ENCODE data around the gene C10orf90. TPM values are rescaled to one million over a fixed set of nuclear protein-coding genes. Genes with fewer than 3 reads are reported as not detected.

Gene C10orf90
- total and polyA plus RNA-seq, 3 donors from 2014 or later: 4.3 to 17.6 (median 10.3) TPM

- Histone ChIP-seq H3K9me3 (no peaks in the 10 kb centered on the region), H3K27me3 (no peaks in the 10 kb centered on the region), H3K4me1 (no peaks in the 10 kb centered on the region), H3K27ac (no peak overlapping the region), H3K4me3 (no peak overlapping the region), H3K36me3 (ENCODE audit: low read depth, missing control alignments) (no peaks in the 10 kb centered on the region)
- intact Hi-C loops (cut with DNase I; ENCODE audit: low total_unique reads): loop anchor here (10.0 kb wide), 1 partner anchor 515 kb away; no protein-coding TSS in a partner anchor
- WGBS, 2 donors: 95 to 98% methylated on average over 6 of the region's 6 CpGs
- DNase-seq: no peak
- TF ChIP-seq POLR2A (IDR thresholded peaks at IDR 0.05) (no peak), CTCF (IDR thresholded peaks at IDR 0.05) (no peak)
Measured at GRCh38 chr10:126499744-126500143, 170.7 kb downstream of the C10orf90 start.

DNA sequence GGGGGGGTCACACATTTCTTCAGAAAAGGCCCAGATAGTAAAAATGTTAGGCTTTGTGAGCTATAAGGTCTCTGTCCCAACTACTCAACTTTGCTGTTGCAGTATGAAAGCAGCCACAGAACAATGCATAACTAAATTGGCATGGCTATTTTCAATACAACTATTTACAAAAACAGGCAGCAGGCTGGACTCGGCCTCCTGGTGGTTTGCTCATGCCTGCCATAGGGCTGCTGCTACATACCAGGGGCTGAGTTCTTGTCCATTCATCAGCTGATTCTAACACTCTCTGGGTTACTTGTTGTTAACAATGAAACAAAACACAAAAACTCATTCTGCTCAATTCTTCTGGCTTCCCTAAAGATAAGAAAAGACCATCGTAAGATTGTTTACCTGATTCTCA is 172.8 kb downstream of the C10orf90 start:
- 83 to 86% methylated on average over 2 of the region's 2 CpGs for WGBS, 2 donors
- Histone ChIP-seq H3K9me3 (no peaks in the 10 kb centered on the region), H3K27me3 (no peaks in the 10 kb centered on the region), H3K36me3 (ENCODE audit: low read depth, missing control alignments) (no peaks in the 10 kb centered on the region), H3K4me3 (no peak overlapping the region), H3K27ac (no peak overlapping the region), H3K4me1 (no peaks in the 10 kb centered on the region)
- intact Hi-C loops (cut with DNase I; ENCODE audit: low total_unique reads): no loop called here
- no peak for TF ChIP-seq CTCF (IDR thresholded peaks at IDR 0.05)
- no peak for TF ChIP-seq POLR2A (IDR thresholded peaks at IDR 0.05)
- DNase-seq: no peak

GRCh38 chr10:126496771-126497545 is 173.5 kb downstream of the C10orf90 start:
- TF ChIP-seq POLR2A (IDR thresholded peaks at IDR 0.05): no peak
- no peak for TF ChIP-seq CTCF (IDR thresholded peaks at IDR 0.05)
- H3K36me3 ChIP-seq (ENCODE audit: low read depth, missing control alignments): no peaks in the 10 kb centered on the region
- no peak for DNase-seq
- H3K4me1 ChIP-seq: no peaks in the 10 kb centered on the region
- H3K9me3 ChIP-seq: no peaks in the 10 kb centered on the region
- no peak overlapping the region for H3K4me3 ChIP-seq
- intact Hi-C loops (cut with DNase I; ENCODE audit: low total_unique reads): no loop called here
- H3K27me3 ChIP-seq: no peaks in the 10 kb centered on the region
- WGBS, 2 donors: 82 to 93% methylated on average over 16 of the region's 16 CpGs
- no peak overlapping the region for H3K27ac ChIP-seq

- TF ChIP-seq CTCF (IDR thresholded peaks at IDR 0.05) (no peak), POLR2A (IDR thresholded peaks at IDR 0.05) (no peak)
- WGBS, 2 donors: 78 to 81% methylated on average over 7 of the region's 7 CpGs
- no peak overlapping the region for H3K27ac ChIP-seq
- no peaks in the 10 kb centered on the region for H3K36me3 ChIP-seq (ENCODE audit: low read depth, missing control alignments)
- H3K4me3 ChIP-seq: no peak overlapping the region
- no peak for DNase-seq
- H3K9me3 ChIP-seq: no peaks in the 10 kb centered on the region
- no peaks in the 10 kb centered on the region for H3K4me1 ChIP-seq
- no peaks in the 10 kb centered on the region for H3K27me3 ChIP-seq
- intact Hi-C loops (cut with DNase I; ENCODE audit: low total_unique reads): no loop called here
Measured at GRCh38 chr10:126491476-126491875, 179.0 kb downstream of the C10orf90 start.

DNA sequence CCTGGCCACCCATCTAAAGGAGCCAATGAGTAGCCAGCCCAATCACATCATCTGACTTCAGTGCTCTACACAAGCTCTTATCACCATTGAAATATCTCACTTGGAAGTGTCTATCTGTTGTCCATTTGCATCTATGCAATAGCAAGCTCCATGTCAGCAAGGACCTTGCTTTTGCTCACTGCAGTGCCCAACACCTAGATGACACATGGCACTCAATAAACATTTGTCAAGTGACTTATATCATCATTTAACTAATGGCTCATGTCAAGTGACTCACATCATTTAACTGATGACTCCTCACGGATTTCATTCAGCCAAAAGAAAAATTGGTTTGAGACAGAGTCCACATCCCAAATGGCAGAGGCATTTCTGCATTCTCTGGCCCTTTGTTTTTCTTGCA is 189.3 kb downstream of the C10orf90 start:
- Histone ChIP-seq H3K27me3 (no peaks in the 10 kb centered on the region), H3K4me3 (no peak overlapping the region), H3K36me3 (ENCODE audit: low read depth, missing control alignments) (no peaks in the 10 kb centered on the region), H3K9me3 (no peaks in the 10 kb centered on the region), H3K4me1 (no peaks in the 10 kb centered on the region), H3K27ac (no peak overlapping the region)
- no peak for DNase-seq
- intact Hi-C loops (cut with DNase I; ENCODE audit: low total_unique reads): no loop called here
- 73 to 87% methylated on average over 1 of the region's 1 CpG for WGBS, 2 donors
- no peak for TF ChIP-seq CTCF (IDR thresholded peaks at IDR 0.05)
- no peak for TF ChIP-seq POLR2A (IDR thresholded peaks at IDR 0.05)

All from testis (tissue), 3 donors.